ENCODE data around the gene HSP90AB1.

HSP90AB1 gene

GRCh38 chr6:44266347-44266746 is 19.4 kb downstream of the HSP90AB1 start (continued):
- TF ChIP-seq, protein P1, sequence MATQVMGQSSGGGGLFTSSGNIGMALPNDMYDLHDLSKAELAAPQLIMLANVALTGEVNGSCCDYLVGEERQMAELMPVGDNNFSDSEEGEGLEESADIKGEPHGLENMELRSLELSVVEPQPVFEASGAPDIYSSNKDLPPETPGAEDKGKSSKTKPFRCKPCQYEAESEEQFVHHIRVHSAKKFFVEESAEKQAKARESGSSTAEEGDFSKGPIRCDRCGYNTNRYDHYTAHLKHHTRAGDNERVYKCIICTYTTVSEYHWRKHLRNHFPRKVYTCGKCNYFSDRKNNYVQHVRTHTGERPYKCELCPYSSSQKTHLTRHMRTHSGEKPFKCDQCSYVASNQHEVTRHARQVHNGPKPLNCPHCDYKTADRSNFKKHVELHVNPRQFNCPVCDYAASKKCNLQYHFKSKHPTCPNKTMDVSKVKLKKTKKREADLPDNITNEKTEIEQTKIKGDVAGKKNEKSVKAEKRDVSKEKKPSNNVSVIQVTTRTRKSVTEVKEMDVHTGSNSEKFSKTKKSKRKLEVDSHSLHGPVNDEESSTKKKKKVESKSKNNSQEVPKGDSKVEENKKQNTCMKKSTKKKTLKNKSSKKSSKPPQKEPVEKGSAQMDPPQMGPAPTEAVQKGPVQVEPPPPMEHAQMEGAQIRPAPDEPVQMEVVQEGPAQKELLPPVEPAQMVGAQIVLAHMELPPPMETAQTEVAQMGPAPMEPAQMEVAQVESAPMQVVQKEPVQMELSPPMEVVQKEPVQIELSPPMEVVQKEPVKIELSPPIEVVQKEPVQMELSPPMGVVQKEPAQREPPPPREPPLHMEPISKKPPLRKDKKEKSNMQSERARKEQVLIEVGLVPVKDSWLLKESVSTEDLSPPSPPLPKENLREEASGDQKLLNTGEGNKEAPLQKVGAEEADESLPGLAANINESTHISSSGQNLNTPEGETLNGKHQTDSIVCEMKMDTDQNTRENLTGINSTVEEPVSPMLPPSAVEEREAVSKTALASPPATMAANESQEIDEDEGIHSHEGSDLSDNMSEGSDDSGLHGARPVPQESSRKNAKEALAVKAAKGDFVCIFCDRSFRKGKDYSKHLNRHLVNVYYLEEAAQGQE (tag by site-specific recombination; IDR thresholded peaks at IDR 0.05), result no peak

DNA sequence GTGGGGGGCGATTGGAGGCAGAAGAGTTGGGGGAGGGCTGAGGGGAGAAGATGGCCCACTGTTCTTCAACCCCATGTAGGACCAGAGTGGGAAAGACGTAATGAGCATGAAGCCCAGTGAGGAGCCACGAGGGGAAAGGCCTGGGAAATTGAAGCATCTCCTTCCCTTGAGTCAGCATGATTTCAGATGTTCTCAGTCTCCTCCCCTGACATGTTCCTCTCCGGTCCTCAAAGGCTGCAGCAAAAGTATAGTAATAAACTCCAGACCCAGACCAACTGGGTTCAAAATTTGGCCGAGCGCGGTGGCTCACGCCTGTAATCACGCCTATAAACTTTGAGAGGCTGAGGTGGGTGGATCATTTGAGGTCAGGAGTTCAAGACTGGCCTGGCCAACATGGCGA is 20.4 kb downstream of the HSP90AB1 start:
- Histone ChIP-seq H3K4me1 (ENCODE audit: control insufficient read depth, insufficient read depth, low read length) (peaks cover 4% of the 10 kb centered on the region; the same call in 1 of the 2 replicates), H3K4me3 (ENCODE audit: low read depth, low read length) (no peak overlapping the region), H3K27ac (ENCODE audit: extremely low read depth, low read depth, low read length) (no peak overlapping the region), H3K9me3 (ENCODE audit: control insufficient read depth, insufficient read depth, low read depth, low read length) (no peaks in the 10 kb centered on the region), H3K36me3 (ENCODE audit: control insufficient read depth in 2 of 2, insufficient read depth in 1 of 2, low read length in 2 of 2) (peaks cover 0 to 2% of the 10 kb centered on the region in 2 experiments; a peak in 1 of 3 replicates)
- ChIA-PET CTCF (interaction anchor here (0.6 to 7.2 kb wide), 33 partner anchors 11 to 699 kb away, joined by 3 to 208 read pairs (median 5); partner anchors contain the start of genes AARS2, HSP90AB1, SLC35B2 and SPATS1), POLR2A (interaction anchor here (1.1 to 1.9 kb wide), 2 partner anchors 38 to 650 kb away, joined by 3 to 14 read pairs; no protein-coding TSS in a partner anchor)
- TF ChIP-seq, protein P2, sequence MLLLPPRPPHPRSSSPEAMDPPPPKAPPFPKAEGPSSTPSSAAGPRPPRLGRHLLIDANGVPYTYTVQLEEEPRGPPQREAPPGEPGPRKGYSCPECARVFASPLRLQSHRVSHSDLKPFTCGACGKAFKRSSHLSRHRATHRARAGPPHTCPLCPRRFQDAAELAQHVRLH (tag by site-specific recombination; IDR thresholded peaks at IDR 0.05), result no peak
- TF ChIP-seq ZNF558 (tag by site-specific recombination; IDR thresholded peaks at IDR 0.05) (no peak), ZNF138 (tag by site-specific recombination; IDR thresholded peaks at IDR 0.05; ENCODE audit: borderline replicate concordance) (no peak), ZNF529 (tag by site-specific recombination; IDR thresholded peaks at IDR 0.05; ENCODE audit: insufficient replicate concordance) (no peak), ZBTB10 (tag by site-specific recombination; IDR thresholded peaks at IDR 0.05) (no peak), ZNF248 (tag by site-specific recombination; IDR thresholded peaks at IDR 0.05) (no peak), ZNF555 (tag by site-specific recombination; conservative IDR thresholded peaks at IDR 0.05) (no peak), ZSCAN16 (tag by site-specific recombination; IDR thresholded peaks at IDR 0.05) (no peak), ZNF214 (tag by site-specific recombination; IDR thresholded peaks at IDR 0.05; ENCODE audit: borderline replicate concordance) (no peak), ZNF768 (tag by site-specific recombination; IDR thresholded peaks at IDR 0.05) (no peak), SETDB1 (IDR thresholded peaks at IDR 0.05; ENCODE audit: insufficient read length, low read length) (no peak)
- TF ChIP-seq, protein P3, sequence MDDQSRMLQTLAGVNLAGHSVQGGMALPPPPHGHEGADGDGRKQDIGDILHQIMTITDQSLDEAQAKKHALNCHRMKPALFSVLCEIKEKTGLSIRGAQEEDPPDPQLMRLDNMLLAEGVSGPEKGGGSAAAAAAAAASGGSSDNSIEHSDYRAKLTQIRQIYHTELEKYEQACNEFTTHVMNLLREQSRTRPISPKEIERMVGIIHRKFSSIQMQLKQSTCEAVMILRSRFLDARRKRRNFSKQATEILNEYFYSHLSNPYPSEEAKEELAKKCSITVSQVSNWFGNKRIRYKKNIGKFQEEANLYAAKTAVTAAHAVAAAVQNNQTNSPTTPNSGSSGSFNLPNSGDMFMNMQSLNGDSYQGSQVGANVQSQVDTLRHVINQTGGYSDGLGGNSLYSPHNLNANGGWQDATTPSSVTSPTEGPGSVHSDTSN (CRISPR knock-in tag; IDR thresholded peaks at IDR 0.05), result no peak
- TF ChIP-seq, protein P4, sequence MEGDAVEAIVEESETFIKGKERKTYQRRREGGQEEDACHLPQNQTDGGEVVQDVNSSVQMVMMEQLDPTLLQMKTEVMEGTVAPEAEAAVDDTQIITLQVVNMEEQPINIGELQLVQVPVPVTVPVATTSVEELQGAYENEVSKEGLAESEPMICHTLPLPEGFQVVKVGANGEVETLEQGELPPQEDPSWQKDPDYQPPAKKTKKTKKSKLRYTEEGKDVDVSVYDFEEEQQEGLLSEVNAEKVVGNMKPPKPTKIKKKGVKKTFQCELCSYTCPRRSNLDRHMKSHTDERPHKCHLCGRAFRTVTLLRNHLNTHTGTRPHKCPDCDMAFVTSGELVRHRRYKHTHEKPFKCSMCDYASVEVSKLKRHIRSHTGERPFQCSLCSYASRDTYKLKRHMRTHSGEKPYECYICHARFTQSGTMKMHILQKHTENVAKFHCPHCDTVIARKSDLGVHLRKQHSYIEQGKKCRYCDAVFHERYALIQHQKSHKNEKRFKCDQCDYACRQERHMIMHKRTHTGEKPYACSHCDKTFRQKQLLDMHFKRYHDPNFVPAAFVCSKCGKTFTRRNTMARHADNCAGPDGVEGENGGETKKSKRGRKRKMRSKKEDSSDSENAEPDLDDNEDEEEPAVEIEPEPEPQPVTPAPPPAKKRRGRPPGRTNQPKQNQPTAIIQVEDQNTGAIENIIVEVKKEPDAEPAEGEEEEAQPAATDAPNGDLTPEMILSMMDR (tag by site-specific recombination; IDR thresholded peaks at IDR 0.05), result no peak
